Stimulated activated CD4-positive, alpha-beta T cell treated with anti-CD3 and anti-CD28 coated beads, TNF-alpha, amount 100 ng/mL, for 1 hour (primary cell): Measurements from ENCODE around the gene PLD5.
"Not testable (repeated sequence)": the region's sequence is repeated elsewhere in the genome, so short reads cannot be mapped to it uniquely, and the experiment has no call there.

Experiments
- DNase-seq, 3 donors: peaks; one replicate each; pipeline ENCODE4 v3.0.0-alpha.2; 2020; ENCODE audit warnings: low read depth in 3 of 3, low spot score in 1 of 3

Gene PLD5

DNA sequence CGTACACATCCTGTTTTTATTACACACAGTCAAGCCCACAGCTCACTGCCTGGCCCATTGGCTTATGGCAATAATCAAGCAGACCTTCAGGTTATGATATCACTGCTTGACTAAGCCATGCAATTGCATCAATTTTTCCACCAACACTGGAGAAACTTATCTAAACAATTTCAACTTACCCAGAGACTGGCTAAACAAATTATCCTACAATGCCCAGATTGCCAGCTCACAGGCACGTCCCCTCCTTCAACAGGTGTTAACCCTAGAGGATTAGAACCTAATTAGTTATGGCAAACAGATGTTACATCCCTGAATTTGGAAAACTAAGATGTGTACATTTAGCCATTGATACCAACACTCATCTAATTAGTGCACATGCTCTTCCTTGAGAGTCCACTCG is 310.0 kb downstream of the PLD5 start:
- DNase-seq: not testable (repeated sequence)

- not testable (repeated sequence) for DNase-seq
Measured at GRCh38 chr1:242212961-242213360, 311.5 kb downstream of the PLD5 start.

GRCh38 chr1:242212401-242212800 is 312.1 kb downstream of the PLD5 start:
- no peak for DNase-seq

DNA sequence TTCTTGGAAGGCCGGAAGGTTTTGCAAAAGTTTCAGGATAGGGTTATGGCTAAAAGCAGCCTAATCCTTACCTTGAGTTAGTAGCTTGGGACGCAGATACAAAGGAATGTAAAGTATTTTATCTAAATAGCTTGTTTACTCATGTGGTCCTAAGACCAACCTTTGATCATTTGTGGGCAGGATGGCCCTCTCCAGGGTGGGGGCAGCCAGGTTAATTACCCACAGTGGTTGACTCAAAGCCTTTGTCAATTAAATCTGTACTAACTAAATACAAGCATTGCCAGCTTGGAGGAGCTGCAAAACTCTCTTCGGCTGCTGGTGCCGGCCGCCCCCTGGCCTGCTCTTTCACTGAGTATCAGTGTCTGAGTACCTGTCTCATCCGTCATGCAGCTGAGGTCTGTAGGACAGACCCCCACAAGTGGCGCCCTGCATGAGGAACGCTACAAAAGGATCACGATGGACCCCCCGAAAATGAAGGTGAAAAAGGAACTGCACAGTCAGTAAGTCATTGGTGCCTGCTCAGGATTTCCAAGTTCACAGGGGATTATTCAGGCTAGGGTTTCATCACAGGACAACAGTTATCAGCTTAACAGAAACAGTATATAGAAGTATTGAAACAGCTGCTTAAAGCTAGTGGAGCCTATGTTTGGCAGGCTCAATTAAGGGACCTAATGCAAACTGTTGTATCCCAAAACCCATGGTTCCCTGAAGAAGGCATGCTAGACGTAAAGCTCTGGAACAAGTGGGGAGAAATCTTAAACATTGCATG is 313.1 kb downstream of the PLD5 start:
- no peak for DNase-seq

GRCh38 chr1:242210316-242210715 is 314.2 kb downstream of the PLD5 start:
- not testable (repeated sequence) for DNase-seq

GRCh38 chr1:242209063-242209462 is 315.4 kb downstream of the PLD5 start:
- DNase-seq: no peak

DNA sequence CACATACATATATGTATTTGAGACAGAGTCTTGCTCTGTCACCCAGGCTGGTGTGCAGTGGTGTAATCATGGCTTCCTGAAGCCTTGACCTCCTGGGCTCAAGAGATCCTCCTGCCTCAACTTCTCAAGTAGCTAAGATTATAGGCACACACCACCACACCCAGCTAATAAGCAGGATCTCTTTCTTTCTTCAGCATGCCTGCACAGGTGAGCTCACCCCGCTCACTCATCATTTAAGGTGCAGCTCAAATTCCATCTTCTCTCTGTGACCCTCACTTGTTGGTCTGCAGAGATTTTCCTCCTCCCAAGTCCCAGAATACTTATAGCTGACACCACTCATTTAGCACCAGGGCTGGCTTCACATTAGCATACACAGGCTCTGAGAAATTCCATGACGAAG is 316.5 kb downstream of the PLD5 start:
- no peak for DNase-seq

DNA sequence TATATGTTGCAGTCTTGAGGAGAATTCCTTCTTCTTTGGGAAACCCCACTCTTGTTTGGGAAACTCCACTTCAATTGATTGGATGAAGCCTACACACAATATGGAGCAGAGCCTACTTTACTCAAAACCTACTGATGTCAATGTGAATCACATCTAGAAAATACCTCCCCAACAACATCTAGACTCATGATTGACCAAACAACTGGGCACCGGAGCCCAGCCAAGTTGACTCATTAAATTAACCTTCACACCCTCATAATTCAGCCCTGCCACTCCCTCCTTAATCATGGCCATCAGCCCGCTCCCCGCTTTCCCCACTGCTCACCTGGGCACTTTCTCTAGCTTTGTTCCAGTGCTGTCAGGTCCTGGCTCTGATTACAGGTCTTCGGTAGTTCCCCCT is 317.5 kb downstream of the PLD5 start:
- no peak for DNase-seq

GRCh38 chr1:242205622-242206489 is 318.6 kb downstream of the PLD5 start:
- DNase-seq: no peak

DNA sequence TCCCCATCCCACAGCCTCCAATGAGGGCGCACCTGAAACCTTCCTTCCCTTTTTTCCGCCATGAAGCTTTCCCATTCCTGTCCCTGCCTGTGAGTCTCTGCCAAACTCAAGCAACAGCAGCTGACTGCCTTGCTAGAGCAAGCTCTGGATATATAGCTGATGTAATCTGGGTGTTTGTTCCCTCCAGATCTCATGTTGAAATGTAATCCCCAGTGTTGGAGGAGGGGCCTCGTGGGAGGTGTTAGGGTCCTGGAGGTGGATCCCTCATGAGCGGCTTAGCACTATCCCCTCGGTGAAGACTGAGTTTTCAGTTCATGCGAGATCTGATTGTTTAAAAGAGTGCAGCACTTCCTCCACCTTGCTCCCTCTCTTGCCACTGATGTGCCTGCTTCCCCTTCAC is 321.2 kb downstream of the PLD5 start:
- no peak for DNase-seq

DNA sequence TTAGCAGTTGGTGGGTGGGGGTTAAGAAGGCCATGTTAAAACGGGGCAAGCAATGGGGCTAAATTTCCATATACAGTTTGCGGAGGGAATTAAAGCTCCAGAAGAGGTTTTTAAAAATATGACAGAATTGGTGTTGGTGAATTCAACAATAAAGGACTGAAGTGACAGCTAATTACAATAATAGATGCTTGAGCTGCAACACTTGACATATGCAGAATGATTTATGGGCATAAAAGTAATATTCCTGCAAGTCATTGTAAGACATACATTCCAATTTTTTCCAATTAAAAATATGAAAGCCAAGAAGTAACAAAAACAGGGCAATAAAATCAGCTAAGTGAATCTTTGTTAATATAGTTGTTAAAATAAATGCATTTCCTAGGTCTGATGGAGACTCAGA is 323.4 kb downstream of the PLD5 start:
- DNase-seq: no peak

DNA sequence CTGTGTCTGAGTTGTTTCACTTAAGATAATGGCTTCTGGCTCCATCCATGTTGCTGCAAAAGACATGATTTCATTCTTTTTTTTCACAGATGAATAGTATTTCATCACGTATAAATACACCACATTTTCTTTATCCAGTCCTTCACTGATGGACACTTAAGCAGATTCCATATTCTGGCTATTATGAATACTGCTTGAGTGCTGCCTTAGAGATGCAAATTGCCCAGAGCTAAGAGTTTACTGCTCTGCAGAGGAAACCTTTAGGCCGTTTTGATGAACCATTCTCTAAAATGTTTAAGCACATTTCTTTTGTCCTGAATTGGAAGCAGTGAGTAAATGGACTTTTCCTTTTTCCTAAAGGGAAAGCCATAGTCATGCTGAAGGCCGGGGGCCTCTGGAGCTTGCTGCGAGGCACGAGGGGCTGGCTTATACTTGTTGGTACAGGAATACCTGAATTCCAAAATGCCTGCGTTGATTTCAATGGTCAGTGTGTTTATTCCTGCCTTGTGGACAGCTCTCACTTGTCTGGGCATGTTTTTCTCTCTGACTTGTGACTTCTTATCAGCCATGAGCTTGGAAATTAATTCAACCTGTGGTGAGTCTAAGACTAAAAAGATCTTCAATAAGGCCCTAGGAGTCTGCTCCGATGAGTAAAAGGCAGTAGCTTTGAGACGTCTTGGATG is 324.6 kb downstream of the PLD5 start:
- DNase-seq: no peak

- DNase-seq: no peak
Measured at GRCh38 chr1:242197907-242198820, 326.3 kb downstream of the PLD5 start.

GRCh38 chr1:242196914-242197313 is 327.6 kb downstream of the PLD5 start:
- no peak for DNase-seq

DNA sequence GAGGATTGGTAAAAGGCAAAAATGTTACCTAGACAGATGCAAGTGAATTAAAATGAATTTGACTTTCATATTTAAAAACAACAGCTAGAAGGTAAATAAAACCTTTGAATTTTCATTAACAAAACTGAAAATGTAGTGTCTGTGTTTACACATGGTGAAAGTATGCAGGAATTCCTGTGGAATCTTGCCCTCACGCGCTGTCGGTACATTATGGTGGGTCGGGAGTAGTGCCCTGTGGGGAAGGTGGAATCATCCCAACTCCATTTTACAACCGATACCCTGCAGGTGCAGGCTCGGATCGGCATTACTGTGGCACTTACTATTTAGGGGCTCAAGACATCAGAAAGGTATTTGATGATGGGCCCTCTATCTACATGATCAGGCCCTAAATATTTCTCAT is 328.4 kb downstream of the PLD5 start:
- DNase-seq: no peak

GRCh38 chr1:242189591-242189990 is 334.9 kb downstream of the PLD5 start:
- DNase-seq: no peak

- no peak for DNase-seq
Measured at GRCh38 chr1:242187816-242188215, 336.7 kb downstream of the PLD5 start.

GRCh38 chr1:242187171-242187570 is 337.3 kb downstream of the PLD5 start:
- no peak for DNase-seq

GRCh38 chr1:242185731-242186130 is 338.8 kb downstream of the PLD5 start:
- no peak for DNase-seq

DNA sequence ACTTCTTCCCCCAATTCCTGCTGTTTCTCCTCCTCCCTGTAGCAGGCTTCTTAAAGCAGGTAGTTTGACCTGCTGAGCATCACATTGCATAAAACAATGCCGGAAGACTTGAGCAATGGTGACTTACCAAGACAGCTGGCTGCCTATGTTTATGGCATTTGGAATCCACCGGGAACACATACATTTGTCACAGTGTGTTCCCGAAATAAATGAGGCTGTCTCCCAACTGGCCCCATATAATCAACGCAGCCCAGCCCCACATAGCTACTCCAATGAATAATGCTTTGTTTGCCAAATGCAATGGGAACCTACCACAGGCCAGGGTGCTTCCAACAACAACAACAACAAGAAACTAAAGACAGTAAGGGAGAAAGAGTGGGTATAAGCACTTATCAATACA is 339.5 kb downstream of the PLD5 start:
- no peak for DNase-seq

- not testable (repeated sequence) for DNase-seq
Measured at GRCh38 chr1:242179767-242180166, 344.7 kb downstream of the PLD5 start.
